Epithelial cell of esophagus (primary cell): ENCODE results near the gene CACNA1F.

Experiments
- DNase-seq: peaks from one replicate; pipeline ENCODE4 v3.0.0; 2010; ENCODE audit warnings: low read depth
- H3K4me3 ChIP-seq: 2 replicates; pipeline ENCODE4 v1.5.1; 2011; ENCODE audit warnings: mild to moderate bottlenecking, low read length, control low read depth
- CTCF ChIP-seq: IDR thresholded peaks from 2 replicates; pipeline ENCODE4 v1.5.1; 2011; ENCODE audit warnings: low read depth, mild to moderate bottlenecking, low read length, control low read depth, inconsistent platforms; ENCODE audit not compliant: insufficient read depth; ENCODE audit errors: missing control alignments

CACNA1F gene

GRCh38 chrX:49266523-49267445 lies 33.6 kb upstream of the CACNA1F start:
- TF ChIP-seq CTCF, result no peak
- no peak for DNase-seq
- no peak overlapping the region for H3K4me3 ChIP-seq

- DNase-seq, result no peak
- TF ChIP-seq CTCF, result no peak
- H3K4me3 ChIP-seq, result no peak within 1 kb of the TSS
Measured at GRCh38 chrX:49264460-49264859, 31.3 kb upstream of the CACNA1F start, which contains the start of gene FOXP3. TSS of gene FOXP3 (minus strand) at chrX:49264710. CDS start at chrX:49258505, 6,205 bp downstream.

- no peak for TF ChIP-seq CTCF
- H3K4me3 ChIP-seq, result no peak overlapping the region
- no peak for DNase-seq
Measured at GRCh38 chrX:49263631-49264030, 30.5 kb upstream of the CACNA1F start.

GRCh38 chrX:49262603-49263002 lies 29.5 kb upstream of the CACNA1F start:
- no peak for TF ChIP-seq CTCF
- DNase-seq, result no peak

GRCh38 chrX:49260221-49260985 lies 27.3 kb upstream of the CACNA1F start:
- no peak for DNase-seq
- TF ChIP-seq CTCF, result no peak
- no peak overlapping the region for H3K4me3 ChIP-seq

More at GRCh38 chrX:49262603-49263002, 29.5 kb upstream of the CACNA1F start:
- H3K4me3 ChIP-seq, result no peak overlapping the region

- no peak overlapping the region for H3K4me3 ChIP-seq
- DNase-seq, result no peak
- TF ChIP-seq CTCF, result no peak
Measured at GRCh38 chrX:49258749-49259124, 25.6 kb upstream of the CACNA1F start.
